ENCODE measurements around the gene STBD1.

Gene STBD1

DNA sequence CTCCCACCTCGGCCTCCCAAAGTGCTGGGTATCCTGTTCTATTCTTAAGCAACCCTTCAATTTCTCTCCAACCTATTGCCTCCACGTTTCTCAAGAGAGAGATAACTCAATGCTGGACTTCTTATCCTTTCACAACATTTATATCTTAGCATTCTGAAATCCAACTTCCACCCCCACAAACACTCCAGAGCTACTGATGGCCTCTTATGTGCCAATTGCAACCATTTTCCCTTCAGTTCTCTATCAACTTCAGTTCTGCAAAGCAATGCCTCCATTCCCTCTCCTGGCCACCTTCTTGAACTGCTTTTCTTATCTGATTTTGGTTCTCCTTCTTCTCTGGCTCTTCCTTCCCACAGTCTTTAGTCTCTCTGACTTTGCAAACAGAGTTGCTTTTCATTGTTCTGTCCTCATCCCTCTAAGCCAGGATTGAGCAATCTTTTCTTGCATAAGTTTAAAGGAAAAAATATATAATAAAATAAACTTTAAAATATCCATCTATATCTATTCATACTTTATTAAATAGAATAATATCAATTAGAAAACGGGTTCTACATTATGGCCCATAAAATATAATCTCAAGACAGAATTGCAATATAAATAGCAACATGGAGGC is 3.6 kb upstream of the STBD1 start:
- no peaks in the 10 kb centered on the region for H3K27me3 ChIP-seq (ENCODE audit: insufficient read depth, poor library complexity, severe bottlenecking)
- no peaks in the 10 kb centered on the region for H3K9me3 ChIP-seq (ENCODE audit: severe bottlenecking)
- TF ChIP-seq, protein P1, sequence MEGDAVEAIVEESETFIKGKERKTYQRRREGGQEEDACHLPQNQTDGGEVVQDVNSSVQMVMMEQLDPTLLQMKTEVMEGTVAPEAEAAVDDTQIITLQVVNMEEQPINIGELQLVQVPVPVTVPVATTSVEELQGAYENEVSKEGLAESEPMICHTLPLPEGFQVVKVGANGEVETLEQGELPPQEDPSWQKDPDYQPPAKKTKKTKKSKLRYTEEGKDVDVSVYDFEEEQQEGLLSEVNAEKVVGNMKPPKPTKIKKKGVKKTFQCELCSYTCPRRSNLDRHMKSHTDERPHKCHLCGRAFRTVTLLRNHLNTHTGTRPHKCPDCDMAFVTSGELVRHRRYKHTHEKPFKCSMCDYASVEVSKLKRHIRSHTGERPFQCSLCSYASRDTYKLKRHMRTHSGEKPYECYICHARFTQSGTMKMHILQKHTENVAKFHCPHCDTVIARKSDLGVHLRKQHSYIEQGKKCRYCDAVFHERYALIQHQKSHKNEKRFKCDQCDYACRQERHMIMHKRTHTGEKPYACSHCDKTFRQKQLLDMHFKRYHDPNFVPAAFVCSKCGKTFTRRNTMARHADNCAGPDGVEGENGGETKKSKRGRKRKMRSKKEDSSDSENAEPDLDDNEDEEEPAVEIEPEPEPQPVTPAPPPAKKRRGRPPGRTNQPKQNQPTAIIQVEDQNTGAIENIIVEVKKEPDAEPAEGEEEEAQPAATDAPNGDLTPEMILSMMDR (IDR thresholded peaks at IDR 0.05; ENCODE audit: poor library complexity, severe bottlenecking) = no peak
- DNase-seq (ENCODE audit: low spot score) (no peak), ATAC-seq (ENCODE audit: low read depth) (no peak)
- H3K27ac ChIP-seq (ENCODE audit: poor library complexity, severe bottlenecking) = no peak overlapping the region
- no peak overlapping the region for H3K4me3 ChIP-seq (ENCODE audit: severe bottlenecking)
- H3K4me1 ChIP-seq (ENCODE audit: insufficient read depth, poor library complexity, severe bottlenecking) = peaks cover 16% of the 10 kb centered on the region
- no peaks in the 10 kb centered on the region for H3K36me3 ChIP-seq (ENCODE audit: low read depth)

DNA sequence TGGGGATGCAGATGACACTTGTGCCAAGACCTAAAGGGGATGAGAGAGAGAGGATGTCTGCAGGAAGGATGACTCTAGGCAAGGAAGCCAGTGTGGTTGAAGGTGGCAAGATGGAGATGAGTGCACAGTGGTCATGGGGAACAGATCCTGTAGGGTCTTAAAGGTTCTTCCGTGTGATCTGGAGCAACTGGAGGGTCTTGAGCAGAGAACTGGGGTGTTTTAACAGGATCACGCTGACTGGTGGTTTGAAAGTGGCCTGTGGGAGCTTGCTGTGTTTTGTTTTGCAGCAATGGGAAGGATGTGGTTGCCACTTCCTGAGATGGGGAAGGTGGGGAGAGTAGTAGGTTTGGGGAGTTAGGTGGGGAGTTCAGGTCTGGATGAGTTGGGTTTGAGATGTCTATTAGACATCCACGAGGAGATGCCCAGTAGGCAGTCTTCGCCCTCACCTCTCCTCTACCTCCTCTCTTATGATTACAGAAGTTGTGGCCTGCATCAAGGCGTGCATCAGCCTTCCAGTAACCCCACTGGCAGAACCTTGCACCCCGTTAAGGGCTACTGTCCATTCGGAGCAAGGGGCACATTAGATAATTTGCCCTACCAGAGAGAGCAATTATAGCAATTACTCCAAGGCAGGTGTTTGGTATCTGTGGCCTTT is 1.4 kb upstream of the STBD1 start:
- Histone ChIP-seq H3K9me3 (ENCODE audit: severe bottlenecking) (no peaks in the 10 kb centered on the region), H3K36me3 (ENCODE audit: low read depth) (peaks cover 4% of the 10 kb centered on the region; the same call in 1 of the 2 replicates), H3K27me3 (ENCODE audit: insufficient read depth, poor library complexity, severe bottlenecking) (no peaks in the 10 kb centered on the region), H3K4me3 (ENCODE audit: severe bottlenecking) (peak overlapping the region; percentile 54), H3K27ac (ENCODE audit: poor library complexity, severe bottlenecking) (no peak overlapping the region), H3K4me1 (ENCODE audit: insufficient read depth, poor library complexity, severe bottlenecking) (peaks cover 16% of the 10 kb centered on the region)
- TF ChIP-seq, protein P1 (IDR thresholded peaks at IDR 0.05; ENCODE audit: poor library complexity, severe bottlenecking) = no peak
- no peak for ATAC-seq (ENCODE audit: low read depth)
- no peak for DNase-seq (ENCODE audit: low spot score)

- DNase-seq (ENCODE audit: low spot score) = peak; percentile 70
- H3K27ac ChIP-seq (ENCODE audit: poor library complexity, severe bottlenecking) = peak overlapping the region; percentile 47
Measured at GRCh38 chr4:76306882-76307659, 538 bp downstream of the STBD1 start.

GRCh38 chr4:76307660-76308014 is 1.1 kb downstream of the STBD1 start:
- Histone ChIP-seq H3K36me3 (ENCODE audit: low read depth) (peaks cover 4% of the 10 kb centered on the region; the same call in 1 of the 2 replicates), H3K9me3 (ENCODE audit: severe bottlenecking) (no peaks in the 10 kb centered on the region), H3K27ac (ENCODE audit: poor library complexity, severe bottlenecking) (no peak overlapping the region), H3K27me3 (ENCODE audit: insufficient read depth, poor library complexity, severe bottlenecking) (no peaks in the 10 kb centered on the region), H3K4me1 (ENCODE audit: insufficient read depth, poor library complexity, severe bottlenecking) (peaks cover 4% of the 10 kb centered on the region), H3K4me3 (ENCODE audit: severe bottlenecking) (peak overlapping the region; percentile 54)
- ATAC-seq (ENCODE audit: low read depth) (no peak), DNase-seq (ENCODE audit: low spot score) (no peak)
- TF ChIP-seq, protein P1 (IDR thresholded peaks at IDR 0.05; ENCODE audit: poor library complexity, severe bottlenecking) = no peak

More at GRCh38 chr4:76306882-76307659, 538 bp downstream of the STBD1 start:
- Histone ChIP-seq H3K4me1 (ENCODE audit: insufficient read depth, poor library complexity, severe bottlenecking) (peaks cover 4% of the 10 kb centered on the region), H3K36me3 (ENCODE audit: low read depth) (peaks cover 4% of the 10 kb centered on the region; the same call in 1 of the 2 replicates), H3K27me3 (ENCODE audit: insufficient read depth, poor library complexity, severe bottlenecking) (no peaks in the 10 kb centered on the region), H3K4me3 (ENCODE audit: severe bottlenecking) (peak overlapping the region; percentile 54), H3K9me3 (ENCODE audit: severe bottlenecking) (no peaks in the 10 kb centered on the region)
- peak; percentile 52 for ATAC-seq (ENCODE audit: low read depth)
- TF ChIP-seq, protein P1 (IDR thresholded peaks at IDR 0.05; ENCODE audit: poor library complexity, severe bottlenecking) = peak; percentile 64

Data from RWPE2 (cell line).